Endothelial cell of umbilical vein (primary cell): Measurements from ENCODE around the gene KIAA1217. TPM values are rescaled to one million over a fixed set of nuclear protein-coding genes. Genes with fewer than 3 reads are reported as not detected.

Experiments used
- BruUV-seq: library from RNA; stranded (reverse); fragments of 400-500 nt; replicated peaks from 2 replicates; lab custom pipeline; 2021; lab: Mats Ljungman, UMichigan
- CTCF ChIA-PET: fragments of 300-600, 350-600 bp; sonication (Branson Sonifier 250); formaldehyde crosslinking; loops from one replicate; lab custom pipeline; 2021; ENCODE audit warnings: antibody characterized with exemption, inconsistent platforms; lab: Charles Lee
- POLR2A ChIA-PET: fragments of 300-600, 350-600 bp; sonication (Branson Sonifier 250); formaldehyde crosslinking; loops from one replicate; lab custom pipeline; 2021; ENCODE audit warnings: antibody characterized with exemption, inconsistent platforms; lab: Charles Lee
- DNase-seq: peaks from one replicate; pipeline ENCODE4 v3.0.0-alpha.2; 2011; ENCODE audit warnings: low read depth, low spot score
- FAIRE-seq: peaks from 2 replicates; lab custom pipeline; 2011; peaks lifted over from hg19 to GRCh38; lab: Jason Lieb, UNC
- H2AFZ ChIP-seq: 2 replicates; pipeline ENCODE4 v1.6.0; 2012; ENCODE audit warnings: low read depth, low read length, control low read depth, inconsistent platforms
- H3K27ac ChIP-seq: 2 replicates; pipeline ENCODE4 v1.5.1; 2011; ENCODE audit warnings: low read depth, mild to moderate bottlenecking, control low read depth, low read length, moderate library complexity; ENCODE audit not compliant: insufficient read depth
- H3K27me3 ChIP-seq, 2 experiments: 2 replicates each; pipeline versions ENCODE4 v1.6.0 to v1.6.1; 2011; ENCODE audit warnings: low read length in 2 of 2, mixed read lengths in 1 of 2; ENCODE audit not compliant: control insufficient read depth in 2 of 2, insufficient read depth in 2 of 2
- H3K36me3 ChIP-seq, 2 experiments: 2 replicates in 1 of 2; 3 replicates in 1 of 2; pipeline ENCODE4 v1.5.1; 2011; ENCODE audit warnings: low read length in 2 of 2, mild to moderate bottlenecking in 1 of 2, moderate library complexity in 1 of 2; ENCODE audit not compliant: control insufficient read depth in 2 of 2, insufficient read depth in 2 of 2; ENCODE audit errors: extremely low read depth in 1 of 2
- H3K4me1 ChIP-seq: 3 replicates; pipeline ENCODE4 v1.5.1; 2011; ENCODE audit warnings: mild to moderate bottlenecking, low read length; ENCODE audit not compliant: control insufficient read depth, insufficient read depth; ENCODE audit errors: extremely low read depth
- H3K4me2 ChIP-seq: 2 replicates; pipeline ENCODE4 v1.6.1; 2011; ENCODE audit warnings: low read length, control low read depth, mixed read lengths; ENCODE audit not compliant: insufficient read depth
- H3K4me3 ChIP-seq, 3 experiments: fragments of 200-600 bp in 1 of 3; sonication (generic), shearing (Covaris generic) in 1 of 3; replicated peaks in 1 of 3; 2 replicates each; pipeline ENCODE4 v1.5.1; 2011 to 2016; ENCODE audit warnings: control low read depth in 3 of 3, low read length in 3 of 3, mild to moderate bottlenecking in 2 of 3, inconsistent platforms in 1 of 3, low read depth in 1 of 3, moderate library complexity in 1 of 3; ENCODE audit not compliant: insufficient read depth in 1 of 3
- H3K79me2 ChIP-seq: 2 replicates; pipeline ENCODE4 v1.6.0; 2012; ENCODE audit warnings: low read length, inconsistent platforms; ENCODE audit not compliant: control insufficient read depth, insufficient read depth
- H3K9ac ChIP-seq: replicated peaks from 2 replicates; pipeline ENCODE3; 2011; ENCODE audit warnings: low read length, control low read depth; ENCODE audit not compliant: insufficient read depth; ENCODE audit errors: extremely low read depth
- H3K9me1 ChIP-seq: replicated peaks from 3 replicates; pipeline ENCODE4 v1.6.0; 2011; ENCODE audit warnings: mild to moderate bottlenecking, low read length; ENCODE audit not compliant: control insufficient read depth, insufficient read depth; ENCODE audit errors: extremely low read depth
- H3K9me3 ChIP-seq: replicated peaks from 2 replicates; pipeline ENCODE4 v1.5.1; 2012; ENCODE audit warnings: low read length, inconsistent platforms; ENCODE audit not compliant: control insufficient read depth, insufficient read depth
- H4K20me1 ChIP-seq: replicated peaks from 2 replicates; pipeline ENCODE3; 2011; ENCODE audit warnings: mild to moderate bottlenecking, low read length; ENCODE audit not compliant: control insufficient read depth, insufficient read depth; ENCODE audit errors: extremely low read depth
- FOS ChIP-seq: IDR thresholded peaks from 2 replicates; pipeline ENCODE4 v1.6.1; 2011; ENCODE audit warnings: mild to moderate bottlenecking, low read length, moderate library complexity, borderline replicate concordance; ENCODE audit not compliant: insufficient read depth
- JUN ChIP-seq: IDR thresholded peaks from 2 replicates; pipeline ENCODE4 v1.6.1; 2011; ENCODE audit warnings: borderline replicate concordance, low read depth; ENCODE audit not compliant: insufficient read length, insufficient read depth
- MAX ChIP-seq: IDR thresholded peaks from 2 replicates; pipeline ENCODE4 v1.6.1; 2011; ENCODE audit not compliant: insufficient read depth, insufficient read length
- MYC ChIP-seq: IDR thresholded peaks from one replicate; pipeline ENCODE4 v1.6.1; 2011; ENCODE audit warnings: mild to moderate bottlenecking, low read depth, low read length
- POLR2A ChIP-seq: IDR thresholded peaks from 2 replicates; pipeline ENCODE4 v1.6.1; 2012; ENCODE audit warnings: low read depth, mild to moderate bottlenecking, control low read depth, low read length
- POLR2AphosphoS5 ChIP-seq: IDR thresholded peaks from 2 replicates; pipeline ENCODE4 v1.6.1; 2012; ENCODE audit warnings: low read depth, mild to moderate bottlenecking, control low read depth, low read length, moderate library complexity; ENCODE audit not compliant: insufficient read depth
- dilution Hi-C: fragments of 300-500 bp; cut with MboI; formaldehyde crosslinking; loops from one replicate; pipeline ENCODE4 v1.15.0; 2019; ENCODE audit warnings: low sequenced_read_pairs; ENCODE audit not compliant: extremely low pct_ligation_motif_present
- intact Hi-C: fragments of 100-400 bp; cut with micrococcal nuclease; formaldehyde crosslinking; loops from one replicate; pipeline ENCODE4 v1.10.0; 2022
- polyA plus RNA-seq, 4 experiments: library from polyadenylated mRNA; depleted of rRNA in 3 of 4; stranded (reverse) in 3 of 4; unstranded in 1 of 4; fragments of >200 nt; gene quantifications; 2 replicates each; pipeline versions ENCODE4 v1.2.1 to v1.2.3, GENCODE V29; 2011 to 2012; ENCODE audit warnings: missing spikeins in 1 of 4
- total RNA-seq: library from RNA; stranded (reverse); gene quantifications from 2 replicates; pipeline ENCODE4 v1.2.3, GENCODE V29; 2021

The KIAA1217 gene
- total and polyA plus RNA-seq, 2 donors (not counting 3 experiments of a cell fraction or from before 2014, with no cell fraction given), result 0.83 to 10.3 TPM

- TF ChIP-seq MAX, result no peak
- TF ChIP-seq MYC, result no peak
- TF ChIP-seq POLR2AphosphoS5, result no peak
- no peak for TF ChIP-seq JUN
- no peak for TF ChIP-seq FOS
- TF ChIP-seq POLR2A, result no peak
- no TSS peak for BruUV-seq
- H3K4me1 ChIP-seq, result no peaks in the 10 kb centered on the region
- H4K20me1 ChIP-seq, result no peaks in the 10 kb centered on the region
- H3K79me2 ChIP-seq, result no peaks in the 10 kb centered on the region
- FAIRE-seq (no peak), DNase-seq (no peak)
- no peak overlapping the region for H3K9ac ChIP-seq
- dilution Hi-C loops (no loop called here), intact Hi-C loops (no loop called here)
- H3K4me2 ChIP-seq, result no peak overlapping the region
- H3K9me3 ChIP-seq, result no peaks in the 10 kb centered on the region
- H3K9me1 ChIP-seq, result no peaks in the 10 kb centered on the region
- POLR2A ChIA-PET, result no interaction called here
- H3K4me3 ChIP-seq, result no peak overlapping the region
- CTCF ChIA-PET, result no interaction called here
- H3K36me3 ChIP-seq, result no peaks in the 10 kb centered on the region
- H3K27me3 ChIP-seq, result no peaks in the 10 kb centered on the region
- no peak overlapping the region for H3K27ac ChIP-seq
- no peak overlapping the region for H2AFZ ChIP-seq
These were observed 275.8 kb downstream of the KIAA1217 start for GRCh38 chr10:24484771-24485170.

GRCh38 chr10:24485304-24485703 lies 276.4 kb downstream of the KIAA1217 start:
- dilution Hi-C loops, result no loop called here
- no peaks in the 10 kb centered on the region for H3K4me1 ChIP-seq
- H2AFZ ChIP-seq, result no peak overlapping the region
- intact Hi-C loops, result no loop called here
- BruUV-seq, result no TSS peak
- DNase-seq (no peak), FAIRE-seq (no peak)
- no peaks in the 10 kb centered on the region for H3K36me3 ChIP-seq
- H3K9ac ChIP-seq, result no peak overlapping the region
- no peaks in the 10 kb centered on the region for H3K9me1 ChIP-seq
- H3K27ac ChIP-seq, result no peak overlapping the region
- ChIA-PET POLR2A (interaction anchor here (0.5 kb wide), 1 partner anchor 260 kb away, joined by 8 read pairs; no protein-coding TSS in a partner anchor), CTCF (no interaction called here)
- H4K20me1 ChIP-seq, result no peaks in the 10 kb centered on the region
- no peak overlapping the region for H3K4me3 ChIP-seq
- no peaks in the 10 kb centered on the region for H3K9me3 ChIP-seq
- no peaks in the 10 kb centered on the region for H3K27me3 ChIP-seq
- TF ChIP-seq JUN (no peak), POLR2AphosphoS5 (no peak)
- no peaks in the 10 kb centered on the region for H3K79me2 ChIP-seq
- H3K4me2 ChIP-seq, result no peak overlapping the region
